GM21529 (cell line): ENCODE results near the gene TMEM37.
A peak's percentile ranks its signal among the peaks of the same experiment; 100 is the strongest.

Experiments used
- ATAC-seq: cut with Tn5 transposase; IDR thresholded peaks from one replicate; pipeline ENCODE4 v1.9.1; 2021; ENCODE audit not compliant: unreplicated experiment

The TMEM37 gene

GRCh38 chr2:119476301-119477112 is 44.9 kb downstream of the TMEM37 start:
- peak; percentile 88 for ATAC-seq

DNA sequence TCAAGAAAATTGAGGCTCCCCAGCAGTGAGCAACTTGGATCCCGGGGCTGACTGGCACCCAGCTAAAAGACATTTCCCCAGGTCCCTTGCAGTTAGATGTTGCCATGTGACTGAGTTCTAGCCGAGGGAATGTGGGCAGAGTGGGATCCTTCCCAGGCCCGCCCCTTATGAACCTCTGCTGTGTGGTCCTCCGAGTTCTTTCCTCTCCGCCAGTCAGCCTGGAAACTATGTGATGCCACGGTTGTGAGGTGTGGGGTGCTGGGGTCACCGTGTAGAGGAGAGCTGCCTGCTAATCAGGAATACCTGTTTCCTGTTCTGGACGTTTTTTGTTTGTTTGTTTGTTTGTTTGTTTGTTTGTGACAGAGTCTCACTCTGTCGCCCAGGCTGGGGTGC is 45.5 kb downstream of the TMEM37 start:
- ATAC-seq: no peak

DNA sequence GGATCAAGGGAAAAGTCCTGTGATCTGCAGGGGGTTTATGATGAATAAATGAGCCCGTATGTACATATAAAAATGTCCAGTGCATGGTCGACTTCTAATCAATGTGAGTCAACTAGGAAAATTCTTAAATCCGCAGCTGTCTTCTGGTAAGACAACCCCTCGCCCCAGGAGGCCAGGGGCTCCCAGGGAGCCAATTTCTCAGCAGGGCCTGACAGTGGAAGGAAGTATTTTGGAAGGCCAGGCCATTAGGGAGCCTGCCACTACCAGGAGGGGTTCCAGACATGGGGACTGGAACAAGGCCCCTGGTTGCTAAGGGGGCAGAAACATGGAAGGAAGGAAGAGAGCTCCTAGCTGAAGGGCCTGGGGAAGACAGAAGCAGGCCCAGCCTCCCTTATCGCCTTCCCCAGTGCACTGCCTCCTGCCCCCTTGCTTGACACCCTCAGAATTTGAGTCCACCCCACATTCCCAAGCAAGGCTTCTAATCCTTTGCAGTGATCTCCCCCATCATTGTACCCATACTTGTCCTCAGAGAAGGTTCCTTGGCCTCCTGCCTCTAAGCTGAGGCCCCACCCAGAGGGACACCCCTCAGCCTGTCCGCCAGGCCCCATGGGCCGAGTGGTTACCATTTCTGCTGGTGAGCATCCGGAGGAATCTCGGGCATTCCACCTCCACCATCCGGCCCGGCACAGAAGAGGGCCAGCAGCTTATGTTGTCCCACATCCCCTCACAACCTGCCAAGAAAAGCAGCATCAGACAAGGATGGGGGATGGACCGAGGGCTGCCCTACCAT is 46.7 kb downstream of the TMEM37 start:
- ATAC-seq: no peak

DNA sequence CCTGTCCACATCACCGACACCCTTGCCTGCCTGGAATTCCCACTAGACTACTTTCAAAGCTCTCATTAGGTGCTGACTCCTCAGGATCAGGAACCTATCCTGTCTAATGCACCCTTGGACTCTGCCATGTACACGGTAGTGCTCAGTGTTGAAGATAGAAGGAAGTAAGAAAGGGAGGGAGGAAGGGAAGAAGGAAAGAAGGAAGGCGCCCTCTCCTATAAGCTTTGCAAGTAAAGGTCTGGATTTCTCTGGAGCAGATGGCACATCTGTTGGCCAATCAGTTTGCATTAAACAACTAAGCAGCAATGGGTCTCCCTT is 47.3 kb downstream of the TMEM37 start:
- no peak for ATAC-seq

- ATAC-seq: no peak
Measured at GRCh38 chr2:119480184-119480583, 48.5 kb downstream of the TMEM37 start.

GRCh38 chr2:119480718-119481142 is 49.1 kb downstream of the TMEM37 start:
- no peak for ATAC-seq

- ATAC-seq: no peak
Measured at GRCh38 chr2:119481501-119482455, 50.1 kb downstream of the TMEM37 start.

DNA sequence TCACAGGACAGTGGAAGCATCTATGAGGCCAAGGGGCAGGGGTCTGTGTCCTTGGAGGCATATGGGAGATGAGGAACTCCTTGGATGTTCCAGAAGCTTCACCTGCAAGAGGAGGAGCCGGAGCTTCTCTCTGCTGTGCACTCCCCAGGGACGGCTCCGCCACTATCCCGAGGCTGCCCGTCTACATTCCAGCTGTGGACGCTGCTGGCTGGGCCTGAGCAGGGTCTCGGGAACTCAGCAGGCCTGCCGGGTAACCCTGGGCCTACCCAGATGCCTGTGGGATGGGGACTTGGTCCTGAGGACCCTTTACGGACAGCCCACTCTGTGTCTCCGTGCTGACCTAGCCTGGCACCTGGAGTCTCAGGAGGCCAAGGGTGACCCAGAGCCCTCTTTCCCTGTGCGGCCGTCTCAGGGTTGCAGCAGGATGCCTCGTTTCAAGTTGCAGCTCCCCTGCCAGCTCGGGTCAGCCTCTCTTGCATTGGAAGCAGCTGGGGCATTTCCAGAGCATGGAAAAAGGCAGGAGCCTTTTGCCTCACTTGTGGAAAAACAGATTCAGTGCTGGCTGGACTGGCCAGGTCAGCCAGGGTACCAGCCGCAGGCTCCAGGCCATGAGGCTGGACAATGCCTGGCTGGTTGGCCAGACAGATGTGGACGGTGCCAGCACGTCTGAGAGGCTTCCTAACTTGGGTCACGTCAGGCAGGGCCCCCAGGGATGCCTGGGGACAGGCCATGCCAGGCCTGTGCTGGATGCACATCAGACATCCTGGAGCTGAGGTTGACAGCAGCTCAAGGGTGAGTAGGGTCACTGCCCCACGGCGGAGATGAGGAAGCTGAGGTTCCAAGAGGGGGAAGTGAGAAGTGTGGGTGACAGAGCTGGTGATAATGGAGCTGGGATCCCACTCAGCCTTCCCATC is 51.1 kb downstream of the TMEM37 start:
- no peak for ATAC-seq

- no peak for ATAC-seq
Measured at GRCh38 chr2:119483395-119483753, 51.7 kb downstream of the TMEM37 start.

GRCh38 chr2:119483896-119484718 is 52.5 kb downstream of the TMEM37 start:
- ATAC-seq: no peak

DNA sequence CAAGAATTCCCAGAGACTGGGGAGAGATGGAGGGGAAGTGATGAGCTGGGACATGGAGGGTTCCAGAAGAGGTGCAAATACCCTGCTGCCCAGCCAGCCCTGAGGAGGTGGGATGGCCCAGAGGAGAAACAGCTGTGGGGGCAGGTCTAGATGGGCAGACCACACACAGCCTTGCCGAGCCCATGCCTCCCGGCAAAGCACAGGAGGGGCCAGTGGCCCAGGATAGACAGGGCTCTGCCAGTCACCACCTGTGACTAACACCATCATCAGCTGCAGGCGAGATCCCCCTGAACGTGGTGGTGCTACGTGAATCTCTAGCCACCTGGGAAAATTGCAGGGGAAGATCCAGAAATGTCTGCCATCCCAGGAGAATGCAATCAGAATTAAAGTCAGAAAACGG is 53.2 kb downstream of the TMEM37 start:
- ATAC-seq: no peak

DNA sequence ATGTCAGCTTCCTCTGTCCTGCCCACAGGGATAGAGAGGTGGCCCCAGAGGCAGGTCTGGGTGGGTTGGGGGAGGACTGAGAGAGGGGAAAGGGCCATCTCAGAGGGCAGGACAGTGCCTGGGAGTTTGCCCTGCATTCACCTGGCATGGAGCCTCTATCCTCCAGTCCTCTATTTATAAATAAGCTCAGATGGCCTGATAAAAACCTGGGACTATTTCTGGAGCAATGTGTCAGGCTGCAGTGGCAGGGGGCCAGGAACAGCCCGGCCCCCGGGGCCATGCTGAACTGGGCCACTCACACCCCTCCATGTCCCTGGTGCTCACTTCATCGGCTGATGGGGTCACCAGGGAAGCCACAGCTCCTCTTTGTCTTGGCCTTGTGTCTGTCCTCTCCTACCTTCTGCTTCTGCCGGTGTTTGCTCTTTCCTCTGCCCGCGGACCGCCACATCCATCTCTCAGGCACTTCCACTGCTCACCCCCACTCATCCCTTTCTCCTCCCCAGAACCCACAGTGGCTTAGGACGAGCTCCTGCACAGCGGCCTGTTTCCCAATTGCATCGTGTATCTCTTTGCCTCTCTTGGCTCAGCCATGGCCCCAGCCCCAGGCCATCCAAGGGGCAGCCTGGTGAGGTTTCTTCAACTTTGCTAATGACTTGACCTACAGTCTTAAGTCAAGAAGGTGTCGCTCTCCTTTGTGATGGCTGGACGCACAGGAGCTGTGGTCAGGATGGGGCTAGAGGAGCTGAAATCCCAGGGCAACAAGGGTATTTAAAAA is 53.9 kb downstream of the TMEM37 start:
- no peak for ATAC-seq

GRCh38 chr2:119486196-119486827 is 54.7 kb downstream of the TMEM37 start:
- no peak for ATAC-seq

- no peak for ATAC-seq
Measured at GRCh38 chr2:119486886-119487285, 55.2 kb downstream of the TMEM37 start.

- peak; percentile 84 for ATAC-seq
Measured at GRCh38 chr2:119487434-119488244, 56.0 kb downstream of the TMEM37 start.
